ENCODE results near the gene SLC38A3.

Gene SLC38A3

GRCh38 chr3:50248387-50248786, 43.3 kb downstream of the SLC38A3 start:
- TF ChIP-seq EGR1 (IDR thresholded peaks at IDR 0.05) (no peak), TAF1 (IDR thresholded peaks at IDR 0.05; ENCODE audit: low read depth) (no peak), TEAD4 (IDR thresholded peaks at IDR 0.05) (no peak), CREB1 (IDR thresholded peaks at IDR 0.05; ENCODE audit: low read depth) (no peak), USF1 (IDR thresholded peaks at IDR 0.05) (no peak), ZBTB7A (IDR thresholded peaks at IDR 0.05; ENCODE audit: low read depth) (no peak), YY1 (IDR thresholded peaks at IDR 0.05; ENCODE audit: low read depth) (no peak), CEBPB (IDR thresholded peaks at IDR 0.05) (no peak), RAD21 (IDR thresholded peaks at IDR 0.05; ENCODE audit: low read depth) (no peak), FOXM1 (IDR thresholded peaks at IDR 0.05; ENCODE audit: borderline replicate concordance, low read depth) (no peak), TCF12 (IDR thresholded peaks at IDR 0.05; ENCODE audit: low read depth) (no peak), MAX (IDR thresholded peaks at IDR 0.05) (no peak)

DNA sequence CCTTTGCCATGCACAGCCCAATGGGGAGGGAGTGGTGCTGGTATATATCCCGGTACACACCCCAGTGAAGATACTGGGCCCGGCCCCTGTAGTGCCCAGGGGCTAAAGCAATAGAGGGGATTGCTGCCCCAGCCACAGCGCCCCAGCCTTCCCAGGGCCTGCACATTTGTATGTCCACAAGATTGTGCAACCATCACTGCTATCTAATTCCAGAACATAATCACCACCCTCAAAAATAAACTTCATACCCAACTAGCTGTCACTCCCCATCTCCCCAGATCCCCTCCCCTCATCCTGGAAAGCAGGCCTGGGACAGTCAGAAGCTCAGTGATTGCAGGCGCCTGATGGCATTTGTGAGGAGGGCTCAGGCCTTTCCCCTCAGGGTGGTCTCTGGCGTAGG, 44.4 kb downstream of the SLC38A3 start:
- no peak for TF ChIP-seq NFIC (IDR thresholded peaks at IDR 0.05)
- TF ChIP-seq TEAD4 (IDR thresholded peaks at IDR 0.05) = no peak
- TF ChIP-seq EP300 (IDR thresholded peaks at IDR 0.05; ENCODE audit: borderline replicate concordance) = no peak
- no peak for TF ChIP-seq RAD21 (IDR thresholded peaks at IDR 0.05; ENCODE audit: low read depth)
- no peak for TF ChIP-seq USF1 (IDR thresholded peaks at IDR 0.05)
- no peak for TF ChIP-seq CREB1 (IDR thresholded peaks at IDR 0.05; ENCODE audit: low read depth)
- TF ChIP-seq FOXM1 (IDR thresholded peaks at IDR 0.05; ENCODE audit: borderline replicate concordance, low read depth) = no peak
- no peak for TF ChIP-seq TAF1 (IDR thresholded peaks at IDR 0.05; ENCODE audit: low read depth)

DNA sequence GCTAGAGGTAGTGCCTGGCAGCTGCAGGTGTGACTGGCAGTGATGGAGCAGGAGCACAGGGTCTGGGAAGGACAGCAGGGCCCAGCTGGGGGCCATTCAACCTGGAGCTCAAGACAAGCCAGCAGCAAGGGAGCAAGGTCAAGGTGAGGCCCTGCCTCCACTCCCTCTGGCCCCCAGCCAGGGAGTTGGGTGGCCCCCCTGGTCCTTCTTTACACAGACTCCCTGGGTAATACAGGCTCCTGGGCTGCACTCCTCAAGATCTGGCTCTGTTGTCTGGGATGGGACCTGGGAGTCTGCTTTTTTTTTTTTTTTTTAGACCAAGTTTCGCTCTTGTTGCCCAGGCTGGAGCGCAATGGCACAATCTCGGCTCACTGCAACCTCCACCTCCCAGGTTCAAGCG, 45.4 kb downstream of the SLC38A3 start:
- TF ChIP-seq NFIC (IDR thresholded peaks at IDR 0.05) (no peak), CEBPB (IDR thresholded peaks at IDR 0.05) (no peak), REST (IDR thresholded peaks at IDR 0.05; ENCODE audit: low read depth) (no peak), FOXM1 (IDR thresholded peaks at IDR 0.05; ENCODE audit: borderline replicate concordance, low read depth) (no peak), ZBTB7A (IDR thresholded peaks at IDR 0.05; ENCODE audit: low read depth) (no peak), CREB1 (IDR thresholded peaks at IDR 0.05; ENCODE audit: low read depth) (no peak), YY1 (IDR thresholded peaks at IDR 0.05; ENCODE audit: low read depth) (no peak), USF1 (IDR thresholded peaks at IDR 0.05) (no peak), EGR1 (IDR thresholded peaks at IDR 0.05) (no peak), MAX (IDR thresholded peaks at IDR 0.05) (no peak), TEAD4 (IDR thresholded peaks at IDR 0.05) (no peak), TAF1 (IDR thresholded peaks at IDR 0.05; ENCODE audit: low read depth) (no peak), EP300 (IDR thresholded peaks at IDR 0.05; ENCODE audit: borderline replicate concordance) (no peak), TCF12 (IDR thresholded peaks at IDR 0.05; ENCODE audit: low read depth) (no peak), RAD21 (IDR thresholded peaks at IDR 0.05; ENCODE audit: low read depth) (no peak)

- TF ChIP-seq USF1 (IDR thresholded peaks at IDR 0.05) (no peak), RAD21 (IDR thresholded peaks at IDR 0.05; ENCODE audit: low read depth) (no peak), CEBPB (IDR thresholded peaks at IDR 0.05) (no peak), CREB1 (IDR thresholded peaks at IDR 0.05; ENCODE audit: low read depth) (no peak), EP300 (IDR thresholded peaks at IDR 0.05; ENCODE audit: borderline replicate concordance) (no peak), YY1 (IDR thresholded peaks at IDR 0.05; ENCODE audit: low read depth) (no peak), EGR1 (IDR thresholded peaks at IDR 0.05) (no peak)
Measured at GRCh38 chr3:50251220-50251619, 46.1 kb downstream of the SLC38A3 start.

DNA sequence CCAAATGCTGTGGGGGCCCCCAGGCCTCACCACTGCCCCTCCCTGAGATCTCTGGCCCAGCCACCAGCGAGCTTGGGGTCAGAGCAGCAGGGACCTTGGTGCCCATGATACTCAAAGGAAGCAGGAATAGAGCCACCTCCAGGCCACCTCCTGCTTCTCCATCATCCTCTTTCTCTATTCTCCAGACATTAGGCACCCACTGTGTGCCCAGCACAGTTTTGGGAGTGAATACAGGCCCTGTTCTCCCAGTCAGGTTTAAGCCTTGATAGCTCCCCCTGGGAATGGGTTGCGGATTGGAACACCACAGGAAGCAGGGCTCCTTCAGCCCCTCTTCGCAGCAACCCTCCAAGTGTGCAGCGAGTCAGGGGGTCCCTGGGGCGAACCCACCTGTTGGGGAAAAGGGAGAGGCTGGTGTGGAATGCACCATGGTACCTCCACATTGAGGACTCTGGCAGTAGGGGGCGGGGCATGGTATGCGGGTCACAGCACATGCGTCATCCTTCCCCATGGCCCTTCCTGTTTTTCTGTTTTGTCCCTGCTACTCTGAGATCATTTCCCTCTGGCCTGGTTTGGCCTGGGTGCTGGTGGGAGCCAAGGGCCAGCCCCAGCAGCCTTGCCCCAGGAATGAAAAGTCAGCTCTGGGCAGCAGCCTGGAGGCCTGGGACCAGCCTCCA, 49.6 kb downstream of the SLC38A3 start:
- TF ChIP-seq CEBPB (IDR thresholded peaks at IDR 0.05) = no peak
- no peak for TF ChIP-seq TAF1 (IDR thresholded peaks at IDR 0.05; ENCODE audit: low read depth)
- TF ChIP-seq TEAD4 (IDR thresholded peaks at IDR 0.05) = no peak
- TF ChIP-seq RAD21 (IDR thresholded peaks at IDR 0.05; ENCODE audit: low read depth) = no peak
- no peak for TF ChIP-seq FOXM1 (IDR thresholded peaks at IDR 0.05; ENCODE audit: borderline replicate concordance, low read depth)
- TF ChIP-seq TCF12 (IDR thresholded peaks at IDR 0.05; ENCODE audit: low read depth) = no peak

- TF ChIP-seq TEAD4 (IDR thresholded peaks at IDR 0.05) = no peak
- TF ChIP-seq TCF12 (IDR thresholded peaks at IDR 0.05; ENCODE audit: low read depth) = no peak
- TF ChIP-seq YY1 (IDR thresholded peaks at IDR 0.05; ENCODE audit: low read depth) = no peak
- TF ChIP-seq RAD21 (IDR thresholded peaks at IDR 0.05; ENCODE audit: low read depth) = no peak
- no peak for TF ChIP-seq EGR1 (IDR thresholded peaks at IDR 0.05)
- TF ChIP-seq REST (IDR thresholded peaks at IDR 0.05; ENCODE audit: low read depth) = no peak
- TF ChIP-seq USF1 (IDR thresholded peaks at IDR 0.05) = no peak
- TF ChIP-seq EP300 (IDR thresholded peaks at IDR 0.05; ENCODE audit: borderline replicate concordance) = no peak
- TF ChIP-seq CREB1 (IDR thresholded peaks at IDR 0.05; ENCODE audit: low read depth) = no peak
- no peak for TF ChIP-seq TAF1 (IDR thresholded peaks at IDR 0.05; ENCODE audit: low read depth)
- no peak for TF ChIP-seq ZBTB7A (IDR thresholded peaks at IDR 0.05; ENCODE audit: low read depth)
- no peak for TF ChIP-seq FOXM1 (IDR thresholded peaks at IDR 0.05; ENCODE audit: borderline replicate concordance, low read depth)
- TF ChIP-seq MAX (IDR thresholded peaks at IDR 0.05) = no peak
- no peak for TF ChIP-seq NFIC (IDR thresholded peaks at IDR 0.05)
- no peak for TF ChIP-seq CEBPB (IDR thresholded peaks at IDR 0.05)
Measured at GRCh38 chr3:50255251-50255615, 50.2 kb downstream of the SLC38A3 start.
